NCI-H345 (cell line): ENCODE measurements around the gene COBL.

Source experiments
- DNase-seq: peaks from one replicate; lab custom pipeline; 2025; lab: John Stamatoyannopoulos, UW

COBL gene

DNA sequence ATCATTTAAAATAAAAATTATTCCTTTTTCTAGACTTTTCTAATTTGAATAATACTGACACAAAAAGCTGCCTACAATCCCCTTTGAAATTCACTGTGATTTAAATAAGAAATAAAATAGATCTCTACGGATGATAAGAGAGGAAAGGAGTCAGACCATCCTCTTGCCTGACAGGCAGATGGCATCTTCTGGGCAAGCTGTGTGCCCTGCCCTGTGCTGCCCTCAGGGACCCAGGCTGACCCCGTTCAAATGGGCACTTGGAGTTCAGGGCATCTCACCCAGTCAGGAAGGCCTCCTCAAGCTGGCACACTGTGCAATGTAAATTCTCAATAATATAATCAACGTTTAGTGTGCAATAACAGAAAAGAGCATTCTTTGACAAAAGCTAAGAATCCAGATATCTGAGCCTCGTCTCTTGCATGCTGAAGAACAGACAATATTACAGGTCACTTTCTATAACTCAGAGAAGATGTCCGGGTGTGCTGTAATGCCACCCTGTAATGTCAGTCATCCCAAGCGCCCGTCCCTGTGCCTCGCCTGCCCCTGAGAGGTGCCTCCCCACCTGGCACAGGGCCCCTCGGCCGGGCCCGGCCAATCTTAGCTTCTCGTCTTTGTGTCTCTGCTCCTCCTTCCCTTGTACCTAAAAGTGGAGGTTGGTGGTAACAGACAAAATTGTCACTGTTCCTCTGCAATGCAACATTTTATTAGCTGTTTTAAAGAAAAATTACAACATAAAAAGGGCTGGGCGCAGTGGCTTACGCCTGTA lies 263.3 kb downstream of the COBL start:
- no peak for DNase-seq

DNA sequence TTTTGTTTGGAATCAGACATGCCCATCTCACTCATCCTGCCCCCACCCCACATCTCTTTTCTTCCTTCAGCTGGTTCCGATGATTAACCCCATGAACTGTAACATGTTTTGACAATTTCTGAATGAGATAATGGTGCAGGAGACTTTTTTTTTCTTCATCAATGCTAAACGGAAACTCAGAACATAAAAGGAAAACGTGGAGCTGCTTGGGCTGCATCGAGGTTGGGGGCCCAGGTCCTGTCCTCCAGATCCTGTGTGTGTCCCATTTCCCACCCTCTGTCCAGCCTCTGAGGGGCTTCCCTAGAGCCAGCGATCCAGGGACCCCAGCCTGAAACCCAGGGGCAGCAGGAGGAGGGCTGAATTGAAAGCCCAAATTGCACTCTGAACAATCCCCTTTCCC lies 270.1 kb downstream of the COBL start:
- DNase-seq: no peak

DNA sequence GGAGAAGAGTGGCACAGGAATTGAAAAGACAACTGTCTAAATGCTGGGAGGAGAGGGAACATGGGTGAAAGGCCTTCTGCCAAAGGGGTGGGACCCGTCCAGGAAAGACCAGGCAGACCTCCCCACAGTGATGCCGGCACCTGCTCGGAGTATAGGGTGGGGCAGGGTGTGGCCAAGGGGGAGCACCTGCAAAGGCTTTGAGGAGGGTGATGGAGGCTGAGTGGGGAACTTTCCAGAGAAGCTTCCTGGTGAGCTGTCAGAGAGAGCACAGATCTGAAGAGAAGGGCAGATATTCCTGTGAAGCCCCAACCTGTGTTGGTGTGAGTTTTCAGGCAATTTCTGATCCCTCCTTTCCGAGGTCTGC lies 270.5 kb downstream of the COBL start:
- no peak for DNase-seq

DNA sequence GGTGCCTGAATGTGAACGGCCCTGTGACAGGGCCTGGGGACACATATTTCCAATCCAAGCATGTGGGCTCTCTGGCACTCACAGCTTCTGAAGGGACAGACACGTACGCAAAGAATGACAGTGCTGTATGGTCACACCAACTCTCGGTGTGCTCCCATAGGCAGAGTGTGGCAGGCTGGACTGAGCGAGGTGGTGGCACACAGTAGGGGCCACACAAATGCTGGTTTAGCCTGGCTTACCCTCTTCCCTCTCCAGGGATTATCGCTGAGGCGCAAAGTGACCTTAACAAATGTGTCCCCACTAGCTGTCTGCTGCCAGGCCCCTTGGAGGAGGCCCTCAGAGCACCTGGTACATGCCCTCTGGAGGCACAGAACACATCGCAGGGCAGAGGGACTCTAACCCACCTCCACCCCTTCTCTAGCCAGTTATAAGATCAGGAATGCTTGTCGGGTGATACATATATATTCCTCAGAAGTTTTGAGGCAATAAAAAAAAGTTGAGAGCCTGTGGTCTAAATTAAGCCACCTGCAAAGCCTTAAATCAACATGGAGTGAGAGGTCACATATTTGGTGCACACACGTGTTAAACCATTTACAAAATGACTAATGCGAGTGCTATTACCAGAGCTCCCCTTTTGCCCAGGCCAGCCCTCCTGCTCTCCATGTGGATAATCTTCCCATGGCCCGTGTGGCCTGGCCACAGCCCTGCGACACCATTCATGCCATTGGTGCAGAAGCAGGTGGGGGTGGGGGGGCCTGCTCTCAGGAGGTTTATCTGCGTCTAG lies 271.1 kb downstream of the COBL start:
- no peak for DNase-seq

DNA sequence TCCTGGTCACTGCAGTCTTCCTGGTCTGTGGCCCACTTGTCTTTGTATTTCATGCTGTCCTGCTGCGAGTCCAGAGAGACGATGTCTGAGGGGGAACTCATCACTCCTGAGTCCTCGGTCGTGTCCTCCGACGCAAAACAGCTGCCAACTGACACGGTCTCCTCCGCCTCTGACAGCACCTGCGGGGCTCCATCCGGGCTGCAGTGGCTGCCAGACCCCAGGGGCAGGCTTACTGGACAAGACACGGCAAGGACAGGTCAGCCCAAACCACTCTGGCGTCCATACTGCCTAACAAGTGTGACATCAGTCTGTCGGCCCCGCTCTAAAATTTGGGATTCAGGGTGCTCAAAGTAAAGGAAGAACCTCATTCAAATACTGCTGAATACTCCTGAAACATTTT lies 273.1 kb downstream of the COBL start:
- DNase-seq: no peak

DNA sequence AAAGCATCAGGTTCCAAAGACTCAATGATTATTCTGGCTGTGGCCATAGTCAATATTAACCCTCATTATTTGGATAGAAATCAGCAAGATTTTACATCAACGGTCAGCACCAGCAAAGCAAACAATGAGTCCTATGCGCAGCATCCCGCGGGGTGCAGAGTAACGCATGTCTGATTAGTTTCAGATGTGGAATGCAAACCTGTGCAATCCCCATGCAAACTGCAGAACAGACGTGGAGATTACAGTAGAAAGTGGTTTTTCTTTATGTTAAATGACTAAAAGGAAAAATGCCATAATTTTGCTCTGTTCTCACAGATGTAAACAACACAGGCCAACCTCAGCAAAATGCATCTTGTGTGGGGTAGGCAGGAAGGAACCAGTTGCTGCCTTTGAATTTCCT lies 275.8 kb downstream of the COBL start:
- no peak for DNase-seq

DNA sequence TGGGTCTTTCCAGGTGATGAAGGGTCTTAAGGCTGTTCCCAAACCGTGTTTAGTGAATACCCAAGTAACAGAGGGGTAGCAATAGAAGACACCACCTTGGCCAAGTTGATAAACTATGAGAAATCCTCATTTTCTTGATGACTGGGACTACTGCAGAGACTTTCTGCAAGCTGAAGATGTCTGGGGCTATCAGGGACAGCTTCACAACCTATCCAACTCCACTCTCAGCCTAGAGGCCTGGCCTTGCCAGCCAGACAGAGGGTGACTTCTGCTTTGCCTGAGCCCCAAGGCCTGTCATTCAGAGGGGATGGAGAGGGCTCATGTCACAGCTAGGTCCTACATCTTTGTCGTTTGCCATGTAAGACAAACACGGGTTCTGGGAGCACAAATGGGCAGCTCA lies 278.0 kb downstream of the COBL start:
- no peak for DNase-seq

DNA sequence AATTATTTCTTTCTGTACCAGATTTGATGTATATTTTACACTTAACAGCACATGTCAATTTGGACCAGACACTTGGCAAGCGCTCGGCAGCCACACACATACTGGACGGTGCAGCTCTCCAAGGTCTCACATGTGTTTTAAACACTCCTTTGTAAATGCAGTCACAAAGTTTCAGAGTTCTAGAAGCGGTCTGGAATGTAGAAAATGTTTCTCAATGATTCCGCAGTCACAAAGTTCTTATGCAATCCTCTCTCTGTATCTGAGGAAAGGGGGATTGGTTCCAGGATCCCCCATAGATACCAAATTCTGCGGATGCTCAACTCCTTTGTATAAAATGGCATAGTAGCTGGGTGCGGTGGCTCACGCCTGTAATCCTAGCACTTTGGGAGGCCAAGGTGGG lies 280.9 kb downstream of the COBL start:
- DNase-seq: no peak

DNA sequence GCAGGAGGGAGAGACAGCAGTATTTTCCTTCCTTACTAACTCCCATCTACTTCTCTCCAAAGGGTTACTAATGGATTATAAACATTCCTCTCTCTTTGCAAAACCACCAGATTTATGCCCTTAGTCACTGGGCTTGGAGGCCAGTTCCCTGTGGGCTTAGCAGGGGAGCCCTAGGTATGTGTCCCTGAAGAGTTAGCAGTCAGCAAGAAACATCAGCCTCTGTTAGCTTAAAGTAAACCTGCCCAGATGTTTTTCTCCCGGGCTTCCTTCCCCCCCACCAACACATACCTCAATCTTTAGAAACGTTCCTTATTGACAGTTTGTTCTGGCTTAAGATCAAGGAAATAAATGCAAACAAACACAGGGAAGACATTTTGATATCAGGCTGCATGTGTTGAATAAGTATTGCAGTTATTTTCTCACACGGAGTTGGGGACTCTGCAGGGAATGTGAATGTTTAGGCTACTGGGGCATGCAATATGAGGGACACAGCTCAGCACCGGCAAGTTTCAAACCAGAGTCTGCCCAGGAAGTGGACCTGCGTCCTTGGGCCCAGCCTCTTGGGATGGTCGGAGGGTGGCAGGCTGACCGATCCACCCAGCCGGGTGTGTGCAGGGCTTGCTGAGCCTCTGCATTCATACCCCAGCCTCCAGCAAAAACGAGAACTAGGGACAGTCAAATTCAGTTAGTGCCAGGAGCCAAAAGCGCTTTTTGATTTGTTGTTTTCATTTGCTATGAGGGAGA lies 281.9 kb downstream of the COBL start:
- DNase-seq: no peak

DNA sequence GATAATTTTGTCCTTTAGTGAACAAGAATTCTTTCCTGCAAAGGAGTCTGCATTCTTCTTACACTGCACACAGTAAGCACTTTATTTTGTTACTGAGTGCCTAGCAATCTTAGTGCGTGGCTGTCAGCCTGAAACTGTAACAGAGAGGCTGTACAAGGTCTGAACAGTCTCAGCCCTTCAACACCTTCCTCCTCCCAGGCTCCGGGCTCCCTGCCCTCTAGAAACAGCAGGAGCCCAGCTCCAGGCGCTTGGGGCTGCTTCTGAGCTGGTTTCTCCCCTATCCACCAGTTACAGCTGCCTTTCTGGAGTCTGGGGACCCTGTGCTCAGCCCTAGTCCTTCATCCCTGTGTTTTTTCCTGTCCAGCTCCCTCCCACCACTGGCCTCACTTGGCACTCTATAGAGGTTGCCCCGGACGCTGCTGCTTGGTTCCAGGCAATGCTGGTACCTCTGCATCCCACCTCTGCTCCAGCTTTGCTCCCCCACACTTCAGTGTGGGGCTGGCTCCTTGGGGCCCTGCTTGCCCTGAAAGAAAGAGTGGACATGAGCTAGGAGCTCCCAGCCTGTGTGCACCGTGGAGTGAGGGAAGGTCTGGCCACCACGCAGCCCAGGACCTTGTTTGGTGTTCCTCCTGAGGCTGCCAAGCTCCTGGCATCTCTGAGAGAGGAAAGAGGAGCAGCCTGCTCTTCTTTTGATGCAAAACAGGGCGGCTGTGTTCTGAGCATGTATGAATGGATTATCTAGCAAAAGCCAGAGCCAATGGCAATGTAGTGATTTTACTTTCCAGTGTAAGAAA lies 282.7 kb downstream of the COBL start:
- no peak for DNase-seq

DNA sequence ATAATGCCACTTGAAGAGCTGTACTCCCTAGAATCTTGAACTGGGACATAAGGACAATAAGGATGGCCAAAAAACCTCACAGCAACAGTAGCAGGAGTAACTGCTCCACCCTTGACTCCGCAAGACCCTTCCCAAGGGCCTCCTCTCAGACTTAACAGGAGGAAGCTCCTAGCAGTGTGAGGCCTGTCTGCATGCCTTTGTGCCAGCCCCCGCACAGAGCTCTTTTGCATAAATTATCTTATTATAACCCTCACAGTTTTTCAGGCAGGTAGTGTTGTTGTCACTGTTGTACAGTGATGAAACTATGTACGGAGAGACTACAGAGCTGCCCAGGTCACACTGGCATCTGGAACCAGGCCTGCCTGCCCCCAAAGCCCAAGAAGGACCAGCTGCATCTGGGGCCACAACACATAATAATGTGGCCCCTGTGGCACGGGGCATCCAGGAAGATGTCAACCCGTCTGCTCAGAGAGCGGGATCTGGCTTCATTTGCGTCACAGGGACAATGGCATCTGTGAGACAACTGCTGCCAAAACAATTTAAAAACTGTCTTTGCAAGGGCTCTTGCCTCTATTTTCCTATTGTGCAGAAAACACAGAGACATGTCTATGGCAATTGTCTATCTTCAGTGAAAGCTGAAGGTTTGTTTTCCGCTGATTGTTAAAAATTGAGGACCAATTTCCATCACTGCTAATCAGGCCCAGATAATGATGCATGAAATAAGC lies 284.7 kb downstream of the COBL start:
- no peak for DNase-seq

DNA sequence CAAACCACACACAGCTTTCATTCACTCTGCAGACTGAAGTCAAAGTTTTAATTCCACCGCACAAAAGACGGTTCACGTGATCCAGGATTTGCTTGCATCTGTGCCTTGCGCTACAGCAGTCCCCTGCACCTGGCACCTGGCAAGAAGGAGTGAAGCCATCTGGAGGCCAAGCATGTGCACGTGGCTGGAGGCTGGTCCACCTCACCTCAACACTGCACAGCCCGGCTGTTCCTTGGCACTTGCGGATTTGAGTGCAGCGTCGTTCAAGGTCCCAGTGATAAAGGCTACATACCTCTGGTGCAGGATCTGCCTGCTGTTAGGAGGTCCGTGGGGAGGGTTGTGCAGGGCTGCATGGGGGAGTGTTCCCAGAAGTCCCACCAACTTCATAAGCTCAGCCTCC lies 285.4 kb downstream of the COBL start:
- DNase-seq: no peak

DNA sequence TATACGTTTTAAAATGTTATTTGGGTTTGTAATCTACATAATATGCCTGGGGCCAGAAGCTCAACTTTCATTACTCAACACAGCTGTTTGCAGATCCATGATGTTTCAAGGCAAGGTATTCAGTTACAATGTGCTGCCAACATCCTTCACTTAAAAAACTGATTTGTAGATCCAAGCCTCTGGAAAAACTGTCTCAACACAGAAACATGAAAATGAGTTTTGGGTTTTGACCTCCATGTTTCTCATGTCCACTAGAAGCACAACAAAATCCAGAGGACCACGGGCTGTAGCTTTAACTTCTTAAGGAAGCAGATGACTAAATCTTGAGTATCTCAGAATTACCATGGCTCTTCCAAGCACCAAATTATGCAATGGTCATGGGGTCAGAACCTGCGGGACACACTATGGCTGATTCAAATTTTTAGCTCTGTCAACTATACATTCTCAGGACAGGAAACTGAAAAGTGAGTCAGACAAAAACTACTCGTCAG lies 286.9 kb downstream of the COBL start:
- no peak for DNase-seq

DNA sequence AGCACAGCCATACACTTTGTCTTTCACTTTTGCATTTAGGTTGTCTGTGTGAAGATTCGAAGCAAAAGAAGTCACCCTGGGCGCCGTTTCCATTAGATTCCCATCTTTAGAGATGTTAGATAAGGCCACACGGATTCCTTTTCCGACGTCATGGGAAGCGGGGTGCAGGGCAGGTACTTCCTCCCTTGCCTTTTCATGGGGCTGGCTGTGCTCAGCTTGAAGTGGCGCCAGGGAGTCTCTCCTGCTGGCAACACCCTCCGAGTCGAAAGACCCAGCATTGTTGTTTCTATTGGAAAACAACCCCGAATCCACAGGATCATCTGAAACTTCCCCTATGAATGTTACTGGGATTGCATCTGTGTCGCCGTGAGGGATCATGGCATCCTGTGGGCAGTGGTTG lies 287.5 kb downstream of the COBL start:
- no peak for DNase-seq

DNA sequence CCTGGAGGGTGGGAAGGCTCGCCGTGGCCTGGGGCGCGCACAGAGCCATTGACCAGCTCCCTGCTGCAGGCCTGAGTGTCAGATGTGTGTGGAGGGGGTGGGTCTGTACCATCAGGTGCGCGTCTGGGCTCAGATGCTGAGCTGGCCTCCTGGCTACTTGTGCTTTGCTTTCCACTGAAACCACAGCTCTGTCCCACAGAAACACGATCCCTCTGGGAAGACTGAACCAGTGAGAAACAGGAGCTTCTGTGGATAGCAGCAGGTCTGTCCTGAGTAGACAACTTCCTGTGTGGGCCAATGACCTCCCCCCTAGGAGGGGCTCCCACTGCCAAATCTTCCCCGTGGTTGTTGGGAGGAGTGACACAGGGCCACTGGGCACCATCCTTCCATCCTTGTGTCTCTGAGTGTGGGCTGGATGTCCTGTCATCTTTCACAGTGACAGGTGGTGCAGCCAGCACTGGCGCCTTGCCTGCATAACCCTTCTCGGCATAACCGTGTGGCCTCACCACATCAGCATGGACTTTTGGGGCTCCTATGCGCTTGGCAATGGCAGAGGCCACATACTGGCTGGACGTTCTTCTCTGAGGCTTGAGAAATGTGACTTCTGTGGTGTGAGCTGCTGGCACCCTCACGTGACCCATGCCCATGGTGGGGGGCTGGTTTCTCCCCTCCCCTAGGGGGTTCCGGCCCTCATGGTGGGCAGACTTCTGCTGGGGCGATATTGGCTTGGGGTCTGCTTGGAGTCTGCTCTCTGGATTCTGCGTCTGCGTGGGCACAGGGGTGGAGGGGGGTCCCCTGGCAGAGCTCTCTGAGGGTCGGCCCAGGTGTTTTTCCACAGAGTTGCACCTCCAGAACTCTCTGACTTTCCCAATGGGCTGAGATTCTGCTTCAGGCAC lies 288.4 kb downstream of the COBL start:
- no peak for DNase-seq

DNA sequence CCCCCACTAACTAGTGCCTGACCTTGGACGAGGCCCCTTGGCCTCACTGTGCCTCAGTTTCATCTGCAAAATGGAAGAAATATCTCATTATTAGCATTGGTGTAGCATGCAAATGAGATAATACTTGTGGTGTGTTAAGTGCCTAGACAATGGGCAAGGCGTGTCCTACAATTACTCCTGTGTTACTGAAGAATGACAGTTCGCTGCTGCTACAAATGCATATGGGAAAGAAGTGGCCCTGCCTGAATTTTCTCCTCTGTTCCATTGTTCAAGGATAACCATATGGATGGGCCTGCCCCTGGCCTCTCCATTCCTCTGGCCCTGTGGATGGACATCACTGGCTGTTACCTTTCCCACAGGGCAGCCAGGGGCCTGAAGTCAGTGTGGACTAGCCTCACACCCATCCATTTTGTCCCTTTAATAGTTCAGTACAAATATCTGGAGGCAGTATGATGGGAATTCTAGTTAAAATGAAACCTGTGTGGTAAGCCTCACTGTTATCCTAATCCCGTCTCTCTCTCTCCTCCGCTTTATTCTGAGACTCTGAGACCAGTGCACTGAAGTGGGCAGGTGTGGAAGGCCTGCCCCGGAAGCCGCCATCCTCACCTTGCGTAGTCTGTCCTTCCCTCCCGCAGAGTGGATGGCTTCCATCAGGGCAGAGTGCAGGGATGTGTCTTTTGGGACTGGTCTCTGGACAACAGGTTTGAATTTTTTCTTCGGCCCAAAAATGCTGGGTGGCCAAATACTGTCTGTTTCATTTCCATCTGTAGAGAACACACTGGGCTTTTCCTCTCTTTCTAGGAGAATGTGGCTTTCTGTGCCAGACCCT lies 289.3 kb downstream of the COBL start:
- no peak for DNase-seq

DNA sequence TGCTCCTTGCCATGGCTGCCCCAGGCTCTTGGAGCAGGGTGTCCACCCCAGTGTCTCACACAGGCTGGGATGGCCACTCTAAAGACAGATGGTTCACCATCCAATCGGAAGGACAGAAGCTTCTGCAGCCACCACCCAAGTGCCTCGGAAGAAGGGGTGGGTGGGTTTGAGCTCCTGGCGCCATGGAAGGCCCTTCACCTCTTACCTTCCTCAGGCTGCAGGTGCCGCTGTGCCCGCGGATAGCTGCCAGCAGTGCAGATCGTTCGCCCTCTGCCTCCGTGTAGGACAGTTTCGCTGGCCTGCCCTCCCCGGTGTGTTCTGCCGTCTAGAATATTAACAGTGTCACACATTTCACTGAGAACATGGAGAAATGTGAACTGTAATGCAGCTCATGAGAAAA lies 290.3 kb downstream of the COBL start:
- DNase-seq: no peak

DNA sequence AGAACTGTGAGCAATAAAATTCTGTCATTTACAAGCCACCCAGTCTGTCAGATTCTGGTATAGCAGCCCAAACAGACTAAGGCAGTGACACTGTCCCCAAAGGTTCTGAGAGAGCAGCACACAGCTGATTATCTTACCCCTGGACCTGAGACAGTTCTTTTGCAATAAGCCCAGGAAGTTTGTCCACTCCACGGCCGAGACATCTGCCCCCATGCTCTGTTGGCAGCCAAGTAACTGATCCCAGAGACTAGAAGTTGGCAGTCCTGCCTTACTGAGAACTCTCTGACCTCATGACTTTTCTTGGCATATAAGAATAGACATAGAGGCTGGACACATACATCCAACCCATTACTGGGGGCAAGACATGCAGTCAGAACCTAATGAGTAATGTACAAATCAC lies 290.9 kb downstream of the COBL start:
- DNase-seq: no peak

DNA sequence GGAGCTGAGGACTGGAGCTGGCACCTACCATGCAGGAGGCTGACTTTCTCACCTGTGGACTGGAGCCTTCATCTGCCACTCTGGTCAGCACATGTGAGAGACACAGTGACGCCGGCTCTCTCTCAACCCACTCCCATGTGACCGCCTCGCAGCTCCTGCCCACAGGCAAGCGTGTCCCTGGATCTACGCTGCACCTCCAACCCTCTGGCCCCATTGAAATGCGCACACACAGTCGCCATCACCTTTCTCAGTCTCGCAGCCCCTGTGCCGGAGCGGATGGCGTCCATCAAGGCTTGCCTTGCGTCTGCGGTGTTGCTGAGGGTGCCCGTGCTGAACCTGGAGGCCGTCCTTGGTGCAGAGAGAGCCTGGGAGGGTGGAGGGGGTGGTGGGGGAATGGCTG lies 291.7 kb downstream of the COBL start:
- no peak for DNase-seq
